Activated naive CD8-positive, alpha-beta T cell treated with anti-CD3 and anti-CD28 coated beads, Interleukin-2, amount 10 ng/mL, durations not matched to agents 7 days and 5 days (primary cell): ENCODE results near the gene SPOP. TPM values are rescaled to one million over a fixed set of nuclear protein-coding genes. Genes with fewer than 3 reads are reported as not detected.
"Not testable (repeated sequence)": the region's sequence is repeated elsewhere in the genome, so short reads cannot be mapped to it uniquely, and the experiment has no call there.

Experiments used
- ATAC-seq: fragments of 150-1000 bp; cut with Tn5 transposase; one replicate; pipeline ENCODE4 v1.10.0; 2021; ENCODE audit warnings: low read depth, moderate library complexity
- POLR2A ChIA-PET: fragments of 350-600 bp; sonication (Branson Sonifier 250); formaldehyde crosslinking; loops from one replicate; lab custom pipeline; 2021; ENCODE audit warnings: antibody characterized with exemption; lab: Charles Lee
- DNase-seq: peaks from one replicate; pipeline ENCODE4 v3.0.0; 2021
- H3K27ac Mint-ChIP-seq: one replicate; pipeline ENCODE4 v1.8.0; 2022; ENCODE audit warnings: mild to moderate bottlenecking, mixed read lengths
- H3K27me3 Mint-ChIP-seq: one replicate; pipeline ENCODE4 v1.8.0; 2022; ENCODE audit warnings: mild to moderate bottlenecking, moderate library complexity, mixed read lengths
- H3K36me3 Mint-ChIP-seq: one replicate; pipeline ENCODE4 v1.8.0; 2021; ENCODE audit warnings: mild to moderate bottlenecking, mixed read lengths
- H3K4me1 Mint-ChIP-seq: one replicate; pipeline ENCODE4 v1.8.0; 2021; ENCODE audit warnings: mixed read lengths
- H3K4me3 Mint-ChIP-seq: one replicate; pipeline ENCODE4 v1.8.0; 2022; ENCODE audit warnings: mild to moderate bottlenecking, moderate library complexity, mixed read lengths
- H3K9me3 Mint-ChIP-seq: one replicate; pipeline ENCODE4 v1.8.0; 2021; ENCODE audit warnings: mixed read lengths
- total RNA-seq, 2 experiments: library from RNA; stranded (reverse); gene quantifications; one replicate each; pipeline ENCODE4 v1.2.3, GENCODE V29; 2021

The SPOP gene
- total RNA-seq, 2 experiments from 2014 or later = 49.6 to 60.6 TPM

DNA sequence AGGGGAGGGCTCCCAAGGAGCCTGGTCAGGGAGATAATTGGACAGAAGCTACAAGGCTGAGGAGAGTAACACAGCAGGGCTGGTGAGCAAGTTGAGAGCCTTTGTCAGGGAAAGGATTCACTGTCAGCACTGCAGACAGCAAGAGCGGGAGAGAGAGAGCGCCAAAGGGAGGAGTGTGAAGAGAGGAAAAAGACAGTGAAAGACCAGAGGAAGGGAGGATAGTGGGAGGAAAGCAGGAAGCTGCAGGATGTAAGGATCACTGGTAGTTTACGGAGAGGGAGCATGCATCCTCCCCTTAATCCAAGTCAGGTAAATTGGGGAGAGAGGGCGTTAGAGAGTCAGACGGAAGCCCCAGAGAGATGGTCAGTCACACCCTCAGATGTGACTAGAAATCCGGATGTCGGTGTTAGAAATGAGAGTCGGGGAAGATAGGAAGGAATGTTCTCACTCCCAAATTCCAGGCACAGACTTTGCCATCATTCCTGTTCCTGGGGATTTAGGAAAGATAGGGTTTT lies 13.8 kb upstream of the SPOP start:
- no peaks in the 10 kb centered on the region for H3K27me3 Mint-ChIP-seq
- no peaks in the 10 kb centered on the region for H3K9me3 Mint-ChIP-seq
- H3K4me3 Mint-ChIP-seq = no peak overlapping the region
- peaks cover 9% of the 10 kb centered on the region for H3K36me3 Mint-ChIP-seq
- H3K27ac Mint-ChIP-seq = peak overlapping the region; percentile 55
- no peak for DNase-seq
- no peak for ATAC-seq
- H3K4me1 Mint-ChIP-seq = peaks cover 46% of the 10 kb centered on the region
- POLR2A ChIA-PET = interaction anchor here (1.6 to 2.2 kb wide), 2 partner anchors 14 to 16 kb away, joined by 5 to 7 read pairs; partner anchors contain the start of genes SLC35B1 and SPOP

DNA sequence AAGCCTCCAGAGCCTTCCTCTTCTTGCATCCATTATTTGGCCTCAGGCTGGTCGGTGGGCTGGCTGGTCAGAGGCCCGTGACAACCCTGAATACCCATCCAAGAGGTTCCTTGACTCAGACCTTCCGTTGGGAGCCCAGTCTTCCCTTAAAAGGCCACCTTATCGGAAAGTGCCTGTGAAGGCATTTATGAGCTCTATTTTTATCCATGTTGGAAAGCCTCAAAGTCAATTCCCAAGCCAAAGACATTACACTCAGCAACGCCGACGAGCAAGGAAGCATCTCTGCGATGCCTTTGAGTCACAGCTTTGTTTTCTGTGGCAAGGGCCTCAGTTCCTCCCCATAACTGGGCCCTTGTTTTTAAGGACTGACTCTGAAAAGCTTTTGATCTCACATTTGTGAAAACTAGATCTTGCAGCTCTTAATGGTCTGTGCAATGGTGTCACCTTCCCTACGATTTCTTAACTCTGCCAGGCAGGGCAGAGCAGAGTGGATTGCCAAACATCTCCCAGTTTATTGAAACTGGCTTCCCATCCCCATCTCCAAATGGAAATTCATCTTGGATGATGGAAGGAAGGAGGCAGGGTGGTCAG lies 13.3 kb upstream of the SPOP start:
- Mint-ChIP-seq H3K4me1 (peaks cover 42% of the 10 kb centered on the region), H3K27ac (peak overlapping the region; percentile 55), H3K9me3 (no peaks in the 10 kb centered on the region), H3K36me3 (peaks cover 9% of the 10 kb centered on the region), H3K4me3 (no peak overlapping the region), H3K27me3 (no peaks in the 10 kb centered on the region)
- POLR2A ChIA-PET = interaction anchor here (1.6 to 2.2 kb wide), 2 partner anchors 13 to 17 kb away, joined by 5 to 7 read pairs; partner anchors contain the start of genes SLC35B1 and SPOP
- ATAC-seq (no peak), DNase-seq (peak; percentile 12)

DNA sequence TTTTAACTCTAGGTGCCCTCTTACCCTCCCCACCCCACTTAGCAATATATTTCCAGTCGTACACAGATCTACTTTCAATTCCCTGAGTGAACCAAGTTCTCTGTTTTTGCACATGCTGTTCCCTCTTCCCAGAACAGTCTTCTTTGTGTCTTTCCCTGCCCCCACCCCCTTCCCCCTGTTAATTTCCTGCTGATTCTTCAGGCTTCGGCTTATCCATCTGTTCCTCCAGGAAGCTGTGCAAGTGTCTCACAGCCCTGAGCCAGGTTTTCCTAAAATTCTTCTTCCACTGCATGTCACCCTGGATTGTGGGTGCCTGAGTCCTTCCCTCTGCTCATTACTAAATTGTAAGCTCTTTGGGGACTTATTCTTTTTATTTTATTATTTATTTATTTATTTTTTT lies 12.4 kb upstream of the SPOP start:
- Mint-ChIP-seq H3K27ac (no peak overlapping the region), H3K9me3 (no peaks in the 10 kb centered on the region), H3K4me1 (peaks cover 33% of the 10 kb centered on the region), H3K4me3 (no peak overlapping the region), H3K36me3 (peaks cover 9% of the 10 kb centered on the region), H3K27me3 (no peaks in the 10 kb centered on the region)
- POLR2A ChIA-PET = interaction anchor here (1.6 to 2.2 kb wide), 2 partner anchors 12 to 18 kb away, joined by 5 to 7 read pairs; partner anchors contain the start of genes SLC35B1 and SPOP
- ATAC-seq = no peak
- no peak for DNase-seq

DNA sequence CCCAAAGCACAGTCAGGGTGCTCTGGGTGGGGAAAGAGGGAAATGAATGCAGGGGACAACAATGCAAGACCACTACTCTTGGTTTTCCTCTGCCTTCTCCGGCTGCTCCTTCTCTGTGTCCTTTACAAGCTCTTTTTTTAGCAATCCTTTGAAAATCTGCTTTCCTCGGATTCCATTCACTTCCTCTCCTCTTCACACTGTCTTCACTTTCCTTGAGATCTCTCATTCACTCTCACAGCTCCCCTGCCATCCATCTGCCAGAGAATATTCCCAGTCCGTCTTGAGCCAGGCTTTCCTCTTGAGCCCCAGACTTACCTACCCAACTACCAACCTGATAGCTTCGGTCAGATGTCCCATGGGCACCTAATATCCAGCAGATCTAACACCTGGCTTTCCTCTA lies 11.0 kb upstream of the SPOP start:
- Mint-ChIP-seq H3K4me1 (peaks cover 28% of the 10 kb centered on the region), H3K4me3 (peak overlapping the region; percentile 53), H3K9me3 (no peaks in the 10 kb centered on the region), H3K27ac (peak overlapping the region; percentile 86), H3K36me3 (peaks cover 9% of the 10 kb centered on the region), H3K27me3 (no peaks in the 10 kb centered on the region)
- POLR2A ChIA-PET = interaction anchor here (2.2 kb wide), 1 partner anchor 11 kb away, joined by 19 read pairs; the partner anchor contains the start of gene SPOP
- DNase-seq = peak; percentile 11
- ATAC-seq = no peak

DNA sequence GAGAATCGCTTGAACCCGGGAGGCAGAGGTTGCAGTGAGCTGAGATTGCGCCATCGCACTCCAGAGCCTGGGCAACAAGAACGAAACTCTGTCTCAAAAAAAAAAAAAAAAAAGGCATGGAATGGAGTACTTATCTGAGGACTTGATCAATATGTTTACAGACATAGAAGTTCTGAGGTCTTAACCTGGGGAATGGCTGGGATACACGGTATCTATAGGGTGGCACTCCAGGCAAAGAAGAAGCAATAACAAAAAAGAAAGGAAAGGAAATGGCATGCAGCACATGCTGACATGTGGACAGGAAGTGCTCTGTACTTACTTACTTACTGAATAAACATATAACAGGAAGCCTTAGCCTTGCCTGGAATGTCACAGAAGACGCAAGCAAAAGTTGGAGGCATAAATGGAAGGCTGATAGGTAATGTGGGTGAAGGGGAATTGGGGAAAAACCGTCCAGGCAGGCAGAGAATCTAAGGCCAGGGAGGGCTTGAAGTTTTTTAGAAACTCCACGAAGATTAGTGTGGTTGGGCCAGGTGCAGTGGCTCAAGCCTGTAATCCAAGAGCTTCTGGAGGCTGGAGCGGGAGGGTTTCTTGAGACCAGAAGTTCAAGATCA lies 10.1 kb upstream of the SPOP start:
- DNase-seq = peak; percentile 36
- peaks cover 9% of the 10 kb centered on the region for H3K36me3 Mint-ChIP-seq
- H3K27me3 Mint-ChIP-seq = no peaks in the 10 kb centered on the region
- H3K9me3 Mint-ChIP-seq = no peaks in the 10 kb centered on the region
- peaks cover 28% of the 10 kb centered on the region for H3K4me1 Mint-ChIP-seq
- peak overlapping the region; percentile 84 for H3K4me3 Mint-ChIP-seq
- POLR2A ChIA-PET = interaction anchor here (0.6 to 2.2 kb wide), 5 partner anchors 8 to 180 kb away, joined by 3 to 19 read pairs (median 4); partner anchors contain the start of gene SPOP
- peak overlapping the region; percentile 99 for H3K27ac Mint-ChIP-seq
- ATAC-seq = peak; percentile 86

DNA sequence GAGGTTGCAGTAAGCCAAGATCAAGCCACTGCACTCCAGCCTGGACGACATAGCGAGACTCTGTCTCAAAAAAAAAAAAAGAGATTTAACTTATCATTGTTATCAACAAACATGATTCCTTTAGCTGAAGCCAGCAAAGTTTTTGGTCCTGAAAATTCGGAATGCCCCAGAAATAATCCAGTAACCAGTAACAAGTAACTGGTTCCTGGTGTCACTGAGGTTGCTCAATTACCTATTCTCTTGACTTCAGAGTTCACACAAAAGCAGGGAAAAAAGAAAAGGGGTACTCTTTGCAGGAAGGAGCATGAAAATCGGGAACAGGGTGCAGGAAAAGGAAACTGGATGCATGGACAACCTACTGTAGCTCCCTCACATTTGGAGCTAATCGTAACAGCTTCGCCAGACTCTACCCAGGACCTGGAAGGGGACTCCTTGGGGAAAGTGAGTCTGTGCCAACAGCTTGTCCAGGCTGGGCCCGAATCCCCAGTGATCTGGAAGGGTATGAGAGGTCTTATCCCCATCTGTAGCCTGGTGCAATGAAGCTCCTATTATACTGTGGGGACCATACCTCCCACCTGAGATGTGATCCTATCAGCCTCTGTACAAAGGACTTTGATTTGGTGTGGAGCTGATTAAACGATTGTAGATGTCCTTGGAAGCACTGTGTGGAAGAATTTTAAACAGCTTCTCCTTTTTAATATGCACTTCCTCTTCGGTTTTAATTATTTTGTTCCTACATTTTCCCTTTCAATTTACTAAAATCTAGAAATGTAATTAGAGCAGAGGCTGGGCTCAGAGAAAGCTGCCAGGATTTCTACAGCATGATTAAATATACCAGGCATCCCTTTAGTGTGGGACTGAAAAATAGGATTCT lies 3.4 kb upstream of the SPOP start:
- peaks cover 4% of the 10 kb centered on the region for H3K27me3 Mint-ChIP-seq
- no peak overlapping the region for H3K4me3 Mint-ChIP-seq
- ATAC-seq (no peak), DNase-seq (no peak)
- POLR2A ChIA-PET = no interaction called here
- peaks cover 2% of the 10 kb centered on the region for H3K9me3 Mint-ChIP-seq
- H3K4me1 Mint-ChIP-seq = peaks cover 12% of the 10 kb centered on the region
- H3K36me3 Mint-ChIP-seq = peaks cover 2% of the 10 kb centered on the region
- no peak overlapping the region for H3K27ac Mint-ChIP-seq

DNA sequence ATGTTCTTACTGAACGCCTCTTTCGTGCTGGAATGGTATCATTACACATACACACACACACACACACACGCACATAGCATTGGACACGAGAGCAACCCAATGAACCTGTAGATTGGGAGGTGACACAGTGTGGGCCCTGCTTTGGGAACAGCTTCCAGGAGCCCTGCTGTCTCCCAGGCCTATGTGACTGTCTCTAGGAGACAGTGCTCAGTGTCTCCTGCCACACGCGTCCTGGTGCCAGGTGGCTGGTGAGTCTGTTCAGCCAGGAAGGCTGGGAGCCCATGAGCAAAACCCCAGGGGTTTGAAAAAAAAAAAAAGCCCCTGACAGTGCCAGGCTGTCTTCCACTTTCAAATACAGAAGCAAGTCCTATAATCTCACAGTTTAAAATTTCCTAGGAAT lies 2.4 kb upstream of the SPOP start:
- Mint-ChIP-seq H3K27me3 (peaks cover 4% of the 10 kb centered on the region), H3K4me1 (peaks cover 20% of the 10 kb centered on the region), H3K9me3 (peaks cover 2% of the 10 kb centered on the region), H3K27ac (no peak overlapping the region), H3K4me3 (no peak overlapping the region), H3K36me3 (peaks cover 5% of the 10 kb centered on the region)
- DNase-seq (no peak), ATAC-seq (no peak)
- POLR2A ChIA-PET = no interaction called here

DNA sequence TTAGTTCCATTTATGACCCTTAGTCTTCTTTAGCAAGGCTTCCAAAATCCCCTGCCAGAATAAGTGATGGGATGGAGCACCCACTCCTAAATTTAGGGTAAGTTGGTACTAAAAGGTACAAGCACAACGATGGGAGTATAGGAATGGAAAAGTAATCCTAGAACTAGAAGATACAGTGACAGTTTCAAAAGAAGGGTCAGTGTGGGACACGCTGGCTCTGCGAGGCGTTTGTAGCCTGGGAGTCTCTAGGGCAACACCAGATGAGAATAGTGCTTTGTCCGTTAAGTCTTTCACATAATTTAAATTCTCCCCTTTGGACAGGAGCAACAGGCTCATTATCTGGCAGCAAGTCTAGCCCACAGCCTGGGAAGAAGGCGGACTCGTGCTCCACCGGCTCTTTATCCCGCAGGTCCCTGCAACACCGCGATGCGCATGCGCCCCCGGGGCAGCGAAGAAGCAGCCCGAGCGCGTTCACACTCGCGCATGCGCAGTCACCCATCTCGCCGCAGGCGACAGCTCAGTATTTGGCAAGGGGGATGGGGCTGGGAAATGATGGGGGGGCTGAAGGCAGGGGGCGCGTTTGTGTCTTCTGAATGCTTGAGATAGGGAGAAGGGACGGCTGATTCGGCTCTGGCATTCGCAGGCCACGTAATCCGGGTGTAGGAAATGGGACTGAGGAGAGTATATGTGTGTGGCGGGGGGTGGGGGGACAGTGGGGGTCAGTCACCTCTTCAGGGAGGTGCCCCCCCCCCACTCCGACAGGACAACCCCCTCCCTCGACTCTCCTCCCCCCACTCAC lies 564 bp downstream of the SPOP start:
- peak overlapping the region; percentile 99 for H3K27ac Mint-ChIP-seq
- peaks cover 2% of the 10 kb centered on the region for H3K9me3 Mint-ChIP-seq
- peak; percentile 61 for ATAC-seq
- H3K27me3 Mint-ChIP-seq = peaks cover 2% of the 10 kb centered on the region
- H3K4me3 Mint-ChIP-seq = peak overlapping the region; percentile 98
- peak; percentile 98 for DNase-seq
- POLR2A ChIA-PET = interaction anchor here (0.6 to 2.0 kb wide), 22 partner anchors 11 to 1736 kb away, joined by 3 to 19 read pairs (median 4); partner anchors contain the start of gene NXPH3
- peaks cover 13% of the 10 kb centered on the region for H3K36me3 Mint-ChIP-seq
- peaks cover 35% of the 10 kb centered on the region for H3K4me1 Mint-ChIP-seq

DNA sequence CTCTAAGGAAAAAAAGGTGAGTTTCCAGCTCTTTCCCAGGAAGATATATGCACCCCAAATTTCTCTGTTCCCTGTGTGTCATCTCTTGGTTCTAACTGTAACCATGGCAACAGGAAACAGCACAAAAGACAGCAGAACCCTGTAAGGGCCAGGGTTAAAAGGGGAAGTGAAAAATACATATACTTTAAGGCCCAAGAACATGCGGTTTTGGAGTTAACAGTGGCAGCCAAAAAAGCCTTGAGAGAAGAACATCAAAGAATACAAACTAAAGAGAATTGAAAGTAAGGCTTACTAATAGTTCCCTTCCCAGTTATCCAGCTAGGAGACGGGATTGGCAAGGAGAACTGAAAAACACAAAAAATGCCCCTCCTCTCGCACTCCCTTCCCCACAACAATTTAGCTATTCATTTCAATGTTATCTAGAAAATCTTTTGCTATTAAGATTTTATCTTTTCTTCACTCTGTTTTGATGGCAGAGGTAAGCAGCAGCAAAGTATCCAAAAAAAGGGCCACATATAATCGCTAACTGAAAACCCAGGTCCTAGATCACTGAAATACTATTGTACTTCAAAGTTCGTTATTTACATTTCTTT lies 1.5 kb downstream of the SPOP start:
- peaks cover 2% of the 10 kb centered on the region for H3K27me3 Mint-ChIP-seq
- peaks cover 13% of the 10 kb centered on the region for H3K36me3 Mint-ChIP-seq
- peaks cover 38% of the 10 kb centered on the region for H3K4me1 Mint-ChIP-seq
- no peak for DNase-seq
- H3K9me3 Mint-ChIP-seq = peaks cover 2% of the 10 kb centered on the region
- POLR2A ChIA-PET = interaction anchor here (0.7 to 1.5 kb wide), 5 partner anchors 20 to 420 kb away, joined by 3 to 6 read pairs (median 5); partner anchors contain the start of gene SLC35B1
- peak overlapping the region; percentile 98 for H3K4me3 Mint-ChIP-seq
- ATAC-seq = peak; percentile 23
- peak overlapping the region; percentile 99 for H3K27ac Mint-ChIP-seq

DNA sequence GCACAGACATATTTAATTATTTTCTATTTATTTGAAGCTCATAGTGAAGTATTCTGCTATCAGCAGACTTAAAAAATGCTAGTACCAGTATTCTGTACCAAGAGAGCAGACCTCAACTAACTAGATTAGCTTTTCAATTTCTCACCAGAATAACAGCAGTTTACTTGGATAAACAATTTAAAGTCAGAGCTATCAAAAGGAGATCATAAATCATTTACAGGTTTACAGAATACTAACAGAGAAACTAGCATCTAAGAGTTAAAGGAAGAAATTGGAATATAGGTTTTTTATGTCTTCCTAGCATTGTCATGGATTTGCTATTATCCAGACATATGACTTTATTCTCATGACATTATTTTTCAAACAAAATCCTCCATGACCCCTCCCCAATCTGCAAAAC lies 3.4 kb downstream of the SPOP start:
- POLR2A ChIA-PET = interaction anchor here (0.7 kb wide), 1 partner anchor 140 kb away, joined by 3 read pairs; no protein-coding TSS in a partner anchor
- Mint-ChIP-seq H3K36me3 (peaks cover 13% of the 10 kb centered on the region), H3K9me3 (peaks cover 2% of the 10 kb centered on the region), H3K4me1 (peaks cover 47% of the 10 kb centered on the region), H3K4me3 (no peak overlapping the region), H3K27me3 (peaks cover 2% of the 10 kb centered on the region), H3K27ac (no peak overlapping the region)
- no peak for ATAC-seq
- DNase-seq = no peak

DNA sequence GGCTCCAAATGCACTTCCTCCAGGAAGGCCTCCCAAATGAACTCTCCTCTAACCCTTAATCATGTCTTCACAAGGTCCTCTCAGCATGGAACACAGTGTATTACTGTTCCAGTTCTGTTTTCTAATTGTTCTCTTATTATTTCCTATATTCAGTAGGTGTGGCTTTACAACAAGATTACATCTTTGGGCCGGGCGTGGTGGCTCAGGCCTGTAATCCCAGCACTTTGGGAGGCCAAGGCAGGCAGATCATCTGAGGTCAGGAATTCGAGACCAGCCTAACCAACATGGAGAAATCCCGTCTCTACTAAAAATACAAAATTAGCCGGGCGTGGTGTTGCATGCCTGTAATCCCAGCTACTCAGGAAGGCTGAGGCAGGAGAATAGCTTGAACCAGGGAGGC lies 4.2 kb downstream of the SPOP start:
- peaks cover 13% of the 10 kb centered on the region for H3K36me3 Mint-ChIP-seq
- DNase-seq, ATAC-seq, H3K9me3 Mint-ChIP-seq, H3K27ac Mint-ChIP-seq, H3K4me3 Mint-ChIP-seq, H3K27me3 Mint-ChIP-seq, POLR2A ChIA-PET: not testable (repeated sequence)
- H3K4me1 Mint-ChIP-seq = peaks cover 47% of the 10 kb centered on the region

DNA sequence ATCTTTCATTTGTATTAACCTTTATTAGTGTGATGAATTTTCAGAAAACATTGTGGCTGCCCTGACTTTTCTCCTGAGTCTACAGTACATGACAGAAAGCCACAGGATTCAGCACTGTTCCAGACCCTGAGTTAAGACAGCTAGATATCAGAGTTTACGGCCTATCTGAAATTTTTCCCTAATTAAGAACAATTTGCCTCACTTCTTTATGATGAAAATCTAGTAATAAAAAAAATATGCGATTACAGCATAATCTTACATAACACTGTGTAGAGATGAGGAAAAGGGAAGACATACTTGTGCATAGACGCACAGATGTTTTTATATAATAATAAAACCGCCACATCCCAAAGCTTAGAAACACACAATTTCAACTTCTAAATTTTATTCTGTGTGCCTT lies 7.3 kb downstream of the SPOP start:
- no peak for ATAC-seq
- no peak overlapping the region for H3K27ac Mint-ChIP-seq
- no peak for DNase-seq
- H3K27me3 Mint-ChIP-seq = no peaks in the 10 kb centered on the region
- H3K4me1 Mint-ChIP-seq = peaks cover 35% of the 10 kb centered on the region
- H3K9me3 Mint-ChIP-seq = no peaks in the 10 kb centered on the region
- peaks cover 16% of the 10 kb centered on the region for H3K36me3 Mint-ChIP-seq
- POLR2A ChIA-PET = no interaction called here
- no peak overlapping the region for H3K4me3 Mint-ChIP-seq
